ENCODE results near the gene HOXC5.
"Not testable (repeated sequence)": the region's sequence is repeated elsewhere in the genome, so short reads cannot be mapped to it uniquely, and the experiment has no call there.

Gene HOXC5

GRCh38 chr12:54071942-54072341 lies 39.1 kb downstream of the HOXC5 start:
- FAIRE-seq (no peak), DNase-seq (ENCODE audit: insufficient read length, low spot score) (no peak)
- no peak for TF ChIP-seq CTCF (IDR thresholded peaks at IDR 0.05; ENCODE audit: insufficient read depth, missing control alignments)

GRCh38 chr12:54074308-54074707 lies 41.5 kb downstream of the HOXC5 start:
- DNase-seq (ENCODE audit: insufficient read length, low spot score), result no peak
- FAIRE-seq, result no peak
- TF ChIP-seq CTCF (IDR thresholded peaks at IDR 0.05; ENCODE audit: insufficient read depth, missing control alignments), result no peak

DNA sequence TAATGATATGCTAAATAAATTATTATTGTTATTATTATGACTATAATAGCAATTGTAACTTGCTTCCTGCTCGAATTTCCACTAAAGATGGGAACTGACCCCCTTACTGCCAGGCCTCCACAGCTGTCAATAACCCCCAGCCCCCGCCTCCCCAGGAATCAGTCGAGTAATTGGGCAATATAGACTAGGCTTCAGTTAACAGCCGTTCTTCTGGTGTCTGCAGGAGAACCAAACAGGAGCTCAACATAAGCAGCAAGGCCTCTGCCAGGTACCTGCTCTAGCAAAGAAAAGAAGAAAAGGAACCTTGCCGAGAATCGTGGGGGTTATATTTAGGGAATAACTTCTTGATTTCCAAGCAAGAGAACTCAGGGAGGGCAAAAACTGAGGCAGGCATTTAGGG lies 42.6 kb downstream of the HOXC5 start:
- FAIRE-seq, result no peak
- no peak for TF ChIP-seq CTCF (IDR thresholded peaks at IDR 0.05; ENCODE audit: insufficient read depth, missing control alignments)
- DNase-seq (ENCODE audit: insufficient read length, low spot score), result no peak

DNA sequence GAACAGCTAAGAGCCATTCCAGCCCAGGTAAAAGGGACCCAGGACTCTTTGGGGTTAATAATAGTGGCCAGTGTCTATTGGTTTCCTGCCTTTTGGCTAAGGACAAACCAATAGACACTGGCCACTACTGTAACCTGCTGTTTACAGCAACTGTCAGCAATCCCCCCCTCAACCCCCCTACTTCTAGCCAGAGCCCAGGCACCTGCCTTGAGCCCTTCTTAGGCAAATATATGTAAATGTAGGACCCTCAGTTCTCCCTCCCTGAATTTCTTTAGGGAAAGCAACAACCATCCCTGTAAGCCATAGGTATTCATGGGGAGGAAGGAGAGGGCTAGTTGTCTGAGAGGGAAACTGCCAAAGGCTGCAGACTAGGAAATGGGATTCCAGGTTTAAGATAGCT lies 43.1 kb downstream of the HOXC5 start:
- no peak for DNase-seq (ENCODE audit: insufficient read length, low spot score)
- TF ChIP-seq CTCF (IDR thresholded peaks at IDR 0.05; ENCODE audit: insufficient read depth, missing control alignments), result no peak
- no peak for FAIRE-seq

DNA sequence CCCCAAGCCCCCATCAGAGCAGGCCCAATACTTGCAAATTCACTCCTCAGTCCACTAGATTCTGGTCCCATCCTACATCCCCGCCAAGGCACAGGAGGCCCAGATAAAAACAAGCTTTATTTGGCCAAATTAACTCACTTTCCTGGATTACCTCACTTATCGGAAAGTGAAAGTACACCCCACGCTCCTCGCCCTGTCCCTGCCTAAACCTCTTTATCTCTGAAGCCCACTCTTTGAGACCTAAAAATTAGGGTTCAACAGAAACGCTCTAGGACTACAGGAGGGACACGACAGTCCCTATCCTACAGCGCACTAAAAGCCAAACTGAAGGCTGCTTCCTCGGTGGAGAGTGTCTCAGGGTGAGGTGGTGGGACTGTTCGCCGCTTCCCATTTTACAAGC lies 45.0 kb downstream of the HOXC5 start:
- DNase-seq (ENCODE audit: insufficient read length, low spot score); FAIRE-seq: not testable (repeated sequence)

DNA sequence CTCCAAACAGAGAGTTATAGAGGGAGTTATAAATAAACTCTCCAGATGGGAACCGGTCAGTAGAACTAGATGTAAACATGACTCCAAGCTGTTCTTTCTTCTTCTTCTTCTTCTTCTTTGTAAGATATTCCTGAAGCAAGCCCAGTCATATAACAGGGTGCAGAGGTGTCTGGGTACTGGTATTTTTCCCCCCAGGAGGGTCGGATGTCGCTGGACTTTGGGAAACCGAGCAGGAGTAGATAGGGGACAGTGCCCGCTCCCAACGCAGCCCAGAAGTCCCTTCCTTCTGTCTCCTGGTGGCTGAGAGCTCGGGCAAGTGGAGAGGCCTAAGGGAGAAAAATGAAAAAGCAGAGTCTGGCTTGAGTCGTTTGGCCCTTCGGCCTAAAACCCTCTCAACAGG lies 46.3 kb downstream of the HOXC5 start:
- not testable (repeated sequence) for DNase-seq (ENCODE audit: insufficient read length, low spot score); FAIRE-seq

DNA sequence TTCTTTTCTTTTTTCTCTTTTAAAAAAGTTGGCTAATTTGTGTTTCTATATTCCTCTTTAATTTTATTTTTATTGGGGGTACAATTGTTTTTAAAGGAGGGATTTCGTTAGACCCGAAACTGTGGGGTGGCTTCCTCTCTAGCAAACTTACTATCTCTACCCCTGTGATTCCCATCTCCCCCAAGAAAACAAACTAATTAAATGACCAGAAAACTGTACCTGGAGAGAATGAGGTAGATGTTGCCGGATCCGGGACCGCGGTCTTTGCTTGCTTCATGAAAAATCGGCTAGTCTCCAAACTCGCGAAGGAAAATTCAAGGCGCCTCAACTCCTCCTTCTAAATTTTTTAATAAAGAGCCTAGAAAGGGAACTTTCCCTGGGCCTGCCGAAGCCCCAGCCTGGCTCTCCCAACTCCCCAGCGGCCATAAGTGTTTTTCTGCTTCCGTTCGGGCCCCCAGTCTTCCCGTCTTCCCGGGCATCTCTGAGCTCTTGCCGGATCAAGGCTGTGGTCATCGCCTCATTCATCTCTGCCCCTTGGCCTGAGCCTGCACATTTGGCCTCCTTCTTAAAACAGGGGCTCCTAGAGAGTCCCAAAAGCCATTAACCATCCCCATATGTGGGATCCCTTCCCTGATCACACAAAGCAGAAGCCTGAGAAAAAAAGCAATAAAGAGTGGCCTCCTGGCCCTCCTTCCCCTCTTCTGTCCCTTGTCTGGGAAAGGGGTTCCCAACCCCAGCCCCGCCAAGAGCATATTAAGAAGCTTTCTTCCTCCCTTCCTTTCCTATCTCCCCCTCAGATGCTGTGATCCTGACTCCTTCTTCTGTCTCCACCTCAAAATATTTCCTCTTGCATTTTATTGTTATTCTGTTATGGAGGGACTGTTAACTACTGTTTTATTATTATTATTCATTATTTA lies 47.4 kb downstream of the HOXC5 start:
- not testable (repeated sequence) for DNase-seq (ENCODE audit: insufficient read length, low spot score); FAIRE-seq

- not testable (repeated sequence) for FAIRE-seq; DNase-seq (ENCODE audit: insufficient read length, low spot score)
Measured at GRCh38 chr12:54081053-54081514, 48.2 kb downstream of the HOXC5 start.

DNA sequence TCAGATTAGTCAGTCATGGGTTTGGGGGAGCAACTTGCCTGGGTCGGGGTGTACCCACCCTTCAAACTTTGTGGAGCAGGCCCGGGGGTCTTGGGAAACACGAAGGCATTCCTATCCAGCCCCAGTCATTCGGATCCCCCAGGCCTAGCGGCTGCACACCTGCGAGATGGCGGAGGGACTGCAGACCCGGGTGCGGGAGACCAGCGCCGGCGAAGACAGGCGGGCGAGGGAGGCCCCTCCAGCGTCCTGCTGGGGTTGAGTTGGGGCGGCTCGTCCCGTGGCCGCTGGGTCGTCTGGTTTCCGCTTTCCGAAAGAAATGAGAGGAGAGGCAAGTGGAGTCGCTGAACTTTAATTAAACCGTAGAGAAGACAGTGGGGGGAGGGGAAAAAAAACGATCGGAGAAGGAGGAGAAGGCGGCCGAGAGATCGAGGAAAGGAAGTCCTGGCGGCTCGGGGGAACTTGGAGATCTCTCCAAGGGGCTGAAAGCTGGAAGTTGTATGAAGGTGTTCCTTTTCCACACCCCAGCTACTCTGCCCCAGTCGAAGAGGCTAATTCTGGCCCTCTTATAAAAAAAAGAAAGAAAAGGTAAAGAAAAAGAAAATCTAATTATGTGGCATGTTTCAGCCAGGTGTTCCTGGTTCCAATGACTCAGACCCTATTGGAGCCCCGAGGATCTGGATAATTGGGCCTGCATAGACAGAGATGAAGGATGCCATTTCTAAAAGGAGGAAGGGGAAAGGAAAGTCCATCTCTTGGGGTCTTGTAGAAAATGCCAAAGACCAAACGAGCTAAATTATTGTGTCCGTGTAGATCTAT lies 48.9 kb downstream of the HOXC5 start:
- not testable (repeated sequence) for DNase-seq (ENCODE audit: insufficient read length, low spot score); FAIRE-seq
